GM12878 (cell line): Measurements from ENCODE around the gene BCAS3.

Experiments
- CBX5 ChIP-seq: sonication (generic); IDR thresholded peaks from 2 replicates; pipeline ENCODE4 v1.6.1; 2016; ENCODE audit warnings: low read depth, moderate library complexity, mild to moderate bottlenecking, inconsistent platforms
- CEBPB ChIP-seq, 2 experiments: fragments of 150-350 bp in 1 of 2; IDR thresholded peaks; 2 replicates each; pipeline ENCODE4 v1.6.1; 2012 to 2014; ENCODE audit warnings: low read depth in 2 of 2, low read length in 2 of 2, borderline replicate concordance in 1 of 2, inconsistent platforms in 1 of 2
- EZH2 ChIP-seq: IDR thresholded peaks from 2 replicates; pipeline ENCODE4 v1.6.1; 2012; ENCODE audit warnings: low read depth, mild to moderate bottlenecking, control low read depth, inconsistent platforms, low read length, borderline replicate concordance; ENCODE audit not compliant: control insufficient read depth
- JUND ChIP-seq: IDR thresholded peaks from 2 replicates; pipeline ENCODE4 v1.6.1; 2012; ENCODE audit warnings: low read depth, mild to moderate bottlenecking, low read length, improper control_type of control experiment, moderate library complexity
- NR2F1 ChIP-seq: fragments of 450-650 bp; conservative IDR thresholded peaks from 2 replicates; pipeline ENCODE4 v1.6.1; 2017; ENCODE audit warnings: mild to moderate bottlenecking
- POLR2AphosphoS5 ChIP-seq: IDR thresholded peaks from 2 replicates; pipeline ENCODE4 v1.6.1; 2011; ENCODE audit warnings: mild to moderate bottlenecking, low read length, inconsistent platforms
- TF ChIP-seq, protein P1 (sequence below), 3 experiments: IDR thresholded peaks in 2 of 3; conservative IDR thresholded peaks in 1 of 3; 2 replicates each; pipeline ENCODE4 v1.5.1; 2011; ENCODE audit warnings: low read depth in 3 of 3, low read length in 3 of 3, mild to moderate bottlenecking in 3 of 3, control low read depth in 2 of 3, moderate library complexity in 2 of 3, inconsistent platforms in 1 of 3, mixed read lengths in 1 of 3; ENCODE audit not compliant: control insufficient read depth in 2 of 3, insufficient read depth in 1 of 3; ENCODE audit errors: extremely low read depth in 1 of 3
- TF ChIP-seq, protein P2 (sequence below): IDR thresholded peaks from 2 replicates; pipeline ENCODE4 v1.6.1; 2011; ENCODE audit warnings: mild to moderate bottlenecking, low read depth, low read length, moderate library complexity; ENCODE audit not compliant: insufficient replicate concordance
- TF ChIP-seq, protein P3 (sequence below): IDR thresholded peaks from 2 replicates; pipeline ENCODE4 v1.6.1; 2011; ENCODE audit warnings: borderline replicate concordance, low read depth, mild to moderate bottlenecking, moderate library complexity, low read length; ENCODE audit not compliant: insufficient read depth, poor library complexity, severe bottlenecking

DNA sequence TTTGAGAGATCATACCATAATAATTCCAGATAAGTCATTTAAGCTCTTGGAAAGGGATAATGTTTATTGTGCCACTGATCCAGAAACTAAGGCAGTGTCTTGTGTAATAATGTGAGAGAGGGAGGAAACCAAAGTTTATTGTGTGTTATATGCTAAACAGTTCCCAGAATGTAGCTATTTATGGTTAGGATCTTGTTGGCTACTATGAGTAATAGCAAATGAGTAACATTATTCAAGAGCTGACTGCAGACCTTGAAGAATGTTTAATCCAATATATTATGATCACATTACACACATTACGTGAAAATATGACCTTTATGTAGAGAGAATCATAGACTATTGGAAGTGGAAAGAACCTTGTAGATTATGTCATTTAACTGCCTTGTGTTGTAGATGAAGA lies 139.5 kb downstream of the BCAS3 start:
- TF ChIP-seq, protein P1, sequence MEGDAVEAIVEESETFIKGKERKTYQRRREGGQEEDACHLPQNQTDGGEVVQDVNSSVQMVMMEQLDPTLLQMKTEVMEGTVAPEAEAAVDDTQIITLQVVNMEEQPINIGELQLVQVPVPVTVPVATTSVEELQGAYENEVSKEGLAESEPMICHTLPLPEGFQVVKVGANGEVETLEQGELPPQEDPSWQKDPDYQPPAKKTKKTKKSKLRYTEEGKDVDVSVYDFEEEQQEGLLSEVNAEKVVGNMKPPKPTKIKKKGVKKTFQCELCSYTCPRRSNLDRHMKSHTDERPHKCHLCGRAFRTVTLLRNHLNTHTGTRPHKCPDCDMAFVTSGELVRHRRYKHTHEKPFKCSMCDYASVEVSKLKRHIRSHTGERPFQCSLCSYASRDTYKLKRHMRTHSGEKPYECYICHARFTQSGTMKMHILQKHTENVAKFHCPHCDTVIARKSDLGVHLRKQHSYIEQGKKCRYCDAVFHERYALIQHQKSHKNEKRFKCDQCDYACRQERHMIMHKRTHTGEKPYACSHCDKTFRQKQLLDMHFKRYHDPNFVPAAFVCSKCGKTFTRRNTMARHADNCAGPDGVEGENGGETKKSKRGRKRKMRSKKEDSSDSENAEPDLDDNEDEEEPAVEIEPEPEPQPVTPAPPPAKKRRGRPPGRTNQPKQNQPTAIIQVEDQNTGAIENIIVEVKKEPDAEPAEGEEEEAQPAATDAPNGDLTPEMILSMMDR (IDR thresholded peaks at IDR 0.05 in 2 of 3, conservative IDR thresholded peaks at IDR 0.05 in 1 of 3; ENCODE audit: control insufficient read depth in 2 of 3, extremely low read depth in 1 of 3, insufficient read depth in 1 of 3, low read depth in 3 of 3, low read length in 3 of 3) = no peak
- TF ChIP-seq, protein P2, sequence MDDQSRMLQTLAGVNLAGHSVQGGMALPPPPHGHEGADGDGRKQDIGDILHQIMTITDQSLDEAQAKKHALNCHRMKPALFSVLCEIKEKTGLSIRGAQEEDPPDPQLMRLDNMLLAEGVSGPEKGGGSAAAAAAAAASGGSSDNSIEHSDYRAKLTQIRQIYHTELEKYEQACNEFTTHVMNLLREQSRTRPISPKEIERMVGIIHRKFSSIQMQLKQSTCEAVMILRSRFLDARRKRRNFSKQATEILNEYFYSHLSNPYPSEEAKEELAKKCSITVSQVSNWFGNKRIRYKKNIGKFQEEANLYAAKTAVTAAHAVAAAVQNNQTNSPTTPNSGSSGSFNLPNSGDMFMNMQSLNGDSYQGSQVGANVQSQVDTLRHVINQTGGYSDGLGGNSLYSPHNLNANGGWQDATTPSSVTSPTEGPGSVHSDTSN = no peak
- no peak for TF ChIP-seq CEBPB (IDR thresholded peaks at IDR 0.05; ENCODE audit: borderline replicate concordance in 1 of 2, low read depth in 2 of 2, low read length in 2 of 2)
- TF ChIP-seq, protein P3, sequence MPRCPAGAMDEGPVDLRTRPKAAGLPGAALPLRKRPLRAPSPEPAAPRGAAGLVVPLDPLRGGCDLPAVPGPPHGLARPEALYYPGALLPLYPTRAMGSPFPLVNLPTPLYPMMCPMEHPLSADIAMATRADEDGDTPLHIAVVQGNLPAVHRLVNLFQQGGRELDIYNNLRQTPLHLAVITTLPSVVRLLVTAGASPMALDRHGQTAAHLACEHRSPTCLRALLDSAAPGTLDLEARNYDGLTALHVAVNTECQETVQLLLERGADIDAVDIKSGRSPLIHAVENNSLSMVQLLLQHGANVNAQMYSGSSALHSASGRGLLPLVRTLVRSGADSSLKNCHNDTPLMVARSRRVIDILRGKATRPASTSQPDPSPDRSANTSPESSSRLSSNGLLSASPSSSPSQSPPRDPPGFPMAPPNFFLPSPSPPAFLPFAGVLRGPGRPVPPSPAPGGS = no peak
- no peak for TF ChIP-seq POLR2AphosphoS5
- TF ChIP-seq JUND = no peak
- no peak for TF ChIP-seq EZH2
- TF ChIP-seq CBX5 = no peak
- TF ChIP-seq NR2F1 = no peak
